ENCODE results near the gene NUPR1.

The NUPR1 gene

DNA sequence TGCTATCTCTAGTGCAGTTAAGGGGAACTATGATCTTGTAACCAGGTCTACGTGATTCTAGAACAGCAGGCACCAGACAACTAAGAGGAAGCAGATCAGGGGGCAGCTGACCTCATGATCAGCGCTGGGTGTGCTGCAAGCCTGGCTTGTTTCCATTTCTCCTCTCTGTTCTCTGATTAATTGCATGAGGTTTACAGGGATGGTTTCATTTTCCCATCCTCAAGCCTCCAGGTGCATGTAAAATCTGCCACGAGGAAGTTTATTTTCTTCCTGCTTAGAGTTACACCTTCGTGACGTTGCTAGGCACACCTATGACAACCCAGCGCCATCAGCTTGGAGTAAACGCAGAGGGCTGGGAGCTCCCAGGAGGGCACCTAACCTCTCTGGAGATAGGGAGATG, 4.3 kb upstream of the NUPR1 start:
- H2AFZ ChIP-seq (ENCODE audit: low read length) = peak overlapping the region; percentile 45; the same call in 1 of the 2 replicates
- H3K36me3 ChIP-seq (ENCODE audit: insufficient read depth, low read length) = no peaks in the 10 kb centered on the region
- TF ChIP-seq, protein P1, sequence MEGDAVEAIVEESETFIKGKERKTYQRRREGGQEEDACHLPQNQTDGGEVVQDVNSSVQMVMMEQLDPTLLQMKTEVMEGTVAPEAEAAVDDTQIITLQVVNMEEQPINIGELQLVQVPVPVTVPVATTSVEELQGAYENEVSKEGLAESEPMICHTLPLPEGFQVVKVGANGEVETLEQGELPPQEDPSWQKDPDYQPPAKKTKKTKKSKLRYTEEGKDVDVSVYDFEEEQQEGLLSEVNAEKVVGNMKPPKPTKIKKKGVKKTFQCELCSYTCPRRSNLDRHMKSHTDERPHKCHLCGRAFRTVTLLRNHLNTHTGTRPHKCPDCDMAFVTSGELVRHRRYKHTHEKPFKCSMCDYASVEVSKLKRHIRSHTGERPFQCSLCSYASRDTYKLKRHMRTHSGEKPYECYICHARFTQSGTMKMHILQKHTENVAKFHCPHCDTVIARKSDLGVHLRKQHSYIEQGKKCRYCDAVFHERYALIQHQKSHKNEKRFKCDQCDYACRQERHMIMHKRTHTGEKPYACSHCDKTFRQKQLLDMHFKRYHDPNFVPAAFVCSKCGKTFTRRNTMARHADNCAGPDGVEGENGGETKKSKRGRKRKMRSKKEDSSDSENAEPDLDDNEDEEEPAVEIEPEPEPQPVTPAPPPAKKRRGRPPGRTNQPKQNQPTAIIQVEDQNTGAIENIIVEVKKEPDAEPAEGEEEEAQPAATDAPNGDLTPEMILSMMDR (conservative IDR thresholded peaks at IDR 0.05; ENCODE audit: low read length) = no peak
- no peak for TF ChIP-seq EZH2phosphoT487 (IDR thresholded peaks at IDR 0.05; ENCODE audit: borderline replicate concordance)
- H3K4me2 ChIP-seq (ENCODE audit: low read depth, low read length, poor library complexity, severe bottlenecking) = no peak overlapping the region
- no peaks in the 10 kb centered on the region for H3K4me1 ChIP-seq (ENCODE audit: insufficient read depth, low read length, poor library complexity, severe bottlenecking)
- no peaks in the 10 kb centered on the region for H3K79me2 ChIP-seq (ENCODE audit: insufficient read depth, low read length)
- no peaks in the 10 kb centered on the region for H4K20me1 ChIP-seq (ENCODE audit: insufficient read depth, low read length, poor library complexity, severe bottlenecking)
- H3K9me2 ChIP-seq (replicated peaks; ENCODE audit: low read depth, low read length) = no peaks in the 10 kb centered on the region
- no peaks in the 10 kb centered on the region for H3F3A ChIP-seq (ENCODE audit: low read depth)
- no peaks in the 10 kb centered on the region for H3K27me3 ChIP-seq (ENCODE audit: insufficient read depth, low read length, poor library complexity, severe bottlenecking)
- H3K4me3 ChIP-seq (ENCODE audit: low read length, poor library complexity, severe bottlenecking) = no peak overlapping the region
- H3K9me3 ChIP-seq (ENCODE audit: insufficient read depth, low read depth, low read length) = no peaks in the 10 kb centered on the region
- H3K9ac ChIP-seq (ENCODE audit: low read depth, low read length, poor library complexity, severe bottlenecking) = no peak overlapping the region

DNA sequence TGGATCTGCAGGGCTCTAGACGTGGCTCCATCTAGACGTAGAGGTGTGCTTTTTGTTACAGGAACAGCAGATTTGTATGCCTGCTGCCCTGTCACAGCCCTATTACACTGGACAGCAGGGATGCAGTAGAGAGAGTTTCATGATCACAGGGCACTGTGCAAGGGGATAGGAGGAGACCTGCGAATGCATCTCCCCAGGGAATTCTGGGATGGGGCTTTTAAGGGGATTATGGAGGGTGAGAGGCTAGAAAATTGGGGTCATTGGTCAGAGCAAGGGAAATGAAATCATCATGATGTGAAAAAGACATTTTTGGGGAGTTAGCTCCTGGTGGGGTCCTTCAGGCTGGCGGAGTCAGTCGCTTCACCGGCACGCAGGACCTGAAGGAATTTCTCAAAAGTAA, 3.9 kb upstream of the NUPR1 start:
- TF ChIP-seq EZH2phosphoT487 (IDR thresholded peaks at IDR 0.05; ENCODE audit: borderline replicate concordance) = no peak
- TF ChIP-seq, protein P1 (conservative IDR thresholded peaks at IDR 0.05; ENCODE audit: low read length) = no peak
- Histone ChIP-seq H3F3A (ENCODE audit: low read depth) (no peaks in the 10 kb centered on the region), H3K36me3 (ENCODE audit: insufficient read depth, low read length) (no peaks in the 10 kb centered on the region), H3K4me1 (ENCODE audit: insufficient read depth, low read length, poor library complexity, severe bottlenecking) (no peaks in the 10 kb centered on the region), H3K9me2 (replicated peaks; ENCODE audit: low read depth, low read length) (no peaks in the 10 kb centered on the region), H3K9ac (ENCODE audit: low read depth, low read length, poor library complexity, severe bottlenecking) (no peak overlapping the region), H3K79me2 (ENCODE audit: insufficient read depth, low read length) (no peaks in the 10 kb centered on the region), H3K4me2 (ENCODE audit: low read depth, low read length, poor library complexity, severe bottlenecking) (no peak overlapping the region), H4K20me1 (ENCODE audit: insufficient read depth, low read length, poor library complexity, severe bottlenecking) (no peaks in the 10 kb centered on the region), H3K4me3 (ENCODE audit: low read length, poor library complexity, severe bottlenecking) (no peak overlapping the region), H2AFZ (ENCODE audit: low read length) (peak overlapping the region; percentile 45; the same call in 1 of the 2 replicates), H3K9me3 (ENCODE audit: insufficient read depth, low read depth, low read length) (no peaks in the 10 kb centered on the region), H3K27me3 (ENCODE audit: insufficient read depth, low read length, poor library complexity, severe bottlenecking) (no peaks in the 10 kb centered on the region)

DNA sequence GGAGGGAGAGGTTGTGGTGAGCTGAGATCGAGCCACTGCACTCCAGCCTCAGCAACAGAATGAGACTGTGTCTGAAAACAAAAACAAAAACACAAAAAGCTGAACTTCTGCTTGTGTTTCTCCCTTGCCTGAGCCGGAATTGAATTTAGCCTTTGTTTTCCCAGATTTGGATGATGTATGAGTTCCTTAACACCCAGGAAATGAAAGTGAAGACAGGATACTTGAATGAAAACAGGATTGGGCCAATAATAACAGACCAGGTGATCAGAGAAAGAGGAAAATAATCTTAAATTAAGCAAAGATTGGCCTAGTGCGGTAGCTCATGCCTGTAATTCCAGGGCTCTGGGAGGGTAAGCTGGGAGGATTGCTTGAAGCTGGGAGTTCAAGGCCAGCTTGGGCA, 1.6 kb upstream of the NUPR1 start:
- Histone ChIP-seq H3K27me3 (ENCODE audit: insufficient read depth, low read length, poor library complexity, severe bottlenecking) (no peaks in the 10 kb centered on the region), H2AFZ (ENCODE audit: low read length) (no peak overlapping the region), H3K36me3 (ENCODE audit: insufficient read depth, low read length) (no peaks in the 10 kb centered on the region), H3K4me3 (ENCODE audit: low read length, poor library complexity, severe bottlenecking) (no peak overlapping the region), H3K9ac (ENCODE audit: low read depth, low read length, poor library complexity, severe bottlenecking) (no peak overlapping the region), H4K20me1 (ENCODE audit: insufficient read depth, low read length, poor library complexity, severe bottlenecking) (no peaks in the 10 kb centered on the region), H3K4me1 (ENCODE audit: insufficient read depth, low read length, poor library complexity, severe bottlenecking) (no peaks in the 10 kb centered on the region), H3K4me2 (ENCODE audit: low read depth, low read length, poor library complexity, severe bottlenecking) (no peak overlapping the region), H3F3A (ENCODE audit: low read depth) (no peaks in the 10 kb centered on the region), H3K9me2 (replicated peaks; ENCODE audit: low read depth, low read length) (no peaks in the 10 kb centered on the region), H3K79me2 (ENCODE audit: insufficient read depth, low read length) (no peaks in the 10 kb centered on the region), H3K9me3 (ENCODE audit: insufficient read depth, low read depth, low read length) (no peaks in the 10 kb centered on the region)
- no peak for TF ChIP-seq EZH2phosphoT487 (IDR thresholded peaks at IDR 0.05; ENCODE audit: borderline replicate concordance)
- TF ChIP-seq, protein P1 (conservative IDR thresholded peaks at IDR 0.05; ENCODE audit: low read length) = no peak

All from Loucy (cell line).